Measurements from ENCODE around the gene CAMSAP2.

CAMSAP2 gene

GRCh38 chr1:200849430-200849829 is 110.7 kb downstream of the CAMSAP2 start:
- DNase-seq = no peak

GRCh38 chr1:200850554-200850953 is 111.9 kb downstream of the CAMSAP2 start:
- no peak for DNase-seq

- peak; percentile 50 for DNase-seq
Measured at GRCh38 chr1:200856716-200857357, 118.1 kb downstream of the CAMSAP2 start.

- DNase-seq = no peak
Measured at GRCh38 chr1:200857804-200858203, 119.1 kb downstream of the CAMSAP2 start.

- no peak for DNase-seq
Measured at GRCh38 chr1:200861937-200862647, 123.4 kb downstream of the CAMSAP2 start.

- DNase-seq = no peak
Measured at GRCh38 chr1:200862713-200863415, 124.2 kb downstream of the CAMSAP2 start.

- no peak for DNase-seq
Measured at GRCh38 chr1:200866116-200866515, 127.4 kb downstream of the CAMSAP2 start.

GRCh38 chr1:200866521-200866920 is 127.8 kb downstream of the CAMSAP2 start:
- DNase-seq = peak; percentile 19

- no peak for DNase-seq
Measured at GRCh38 chr1:200867018-200867811, 128.5 kb downstream of the CAMSAP2 start.

- DNase-seq = no peak
Measured at GRCh38 chr1:200869376-200869752, 130.7 kb downstream of the CAMSAP2 start.

GRCh38 chr1:200869753-200870391 is 131.2 kb downstream of the CAMSAP2 start:
- no peak for DNase-seq

- DNase-seq = no peak
Measured at GRCh38 chr1:200872446-200873115, 133.9 kb downstream of the CAMSAP2 start, which contains the start of gene GPR25. Gene GPR25, plus strand, starts transcription at chr1:200872981. Its CDS starts 57 bp downstream, at chr1:200873038.

GRCh38 chr1:200873116-200873670 is 134.5 kb downstream of the CAMSAP2 start:
- DNase-seq = no peak

- DNase-seq = no peak
Measured at GRCh38 chr1:200873671-200874397, 135.1 kb downstream of the CAMSAP2 start.

- DNase-seq = no peak
Measured at GRCh38 chr1:200874694-200875093, 136.0 kb downstream of the CAMSAP2 start.

GRCh38 chr1:200875416-200875815 is 136.7 kb downstream of the CAMSAP2 start:
- no peak for DNase-seq

- no peak for DNase-seq
Measured at GRCh38 chr1:200877010-200877409, 138.3 kb downstream of the CAMSAP2 start.

- DNase-seq = no peak
Measured at GRCh38 chr1:200877839-200878551, 139.3 kb downstream of the CAMSAP2 start.

- DNase-seq = no peak
Measured at GRCh38 chr1:200880212-200880611, 141.5 kb downstream of the CAMSAP2 start.

GRCh38 chr1:200883118-200883517 is 144.4 kb downstream of the CAMSAP2 start:
- no peak for DNase-seq

All from EL (cell line).